HG03575 (cell line): Measurements from ENCODE around the gene ABHD16A.
"Not testable (repeated sequence)": the region's sequence is repeated elsewhere in the genome, so short reads cannot be mapped to it uniquely, and the experiment has no call there.

Experiments
- ATAC-seq: cut with Tn5 transposase; IDR thresholded peaks from one replicate; pipeline ENCODE4 v1.9.1; 2021; ENCODE audit not compliant: unreplicated experiment, insufficient number of reproducible peaks, low FRiP score; ENCODE audit errors: extremely low read depth

The ABHD16A gene

GRCh38 chr6:31717499-31718222 is 14.5 kb upstream of the ABHD16A start:
- no peak for ATAC-seq

GRCh38 chr6:31715022-31715958 is 12.2 kb upstream of the ABHD16A start, which contains the start of gene LY6G6D:
Gene LY6G6D (plus strand): TSS chr6:31715348. CDS start chr6:31715356, 8 bp downstream.
- ATAC-seq = no peak

GRCh38 chr6:31713991-31714684 is 11.0 kb upstream of the ABHD16A start:
- no peak for ATAC-seq

- no peak for ATAC-seq
Observed at GRCh38 chr6:31713465-31713864, 10.3 kb upstream of the ABHD16A start.

GRCh38 chr6:31712296-31712695 is 9.2 kb upstream of the ABHD16A start:
- ATAC-seq = no peak

GRCh38 chr6:31711233-31711632 is 8.1 kb upstream of the ABHD16A start:
- ATAC-seq = no peak

- no peak for ATAC-seq
Observed at GRCh38 chr6:31710523-31711219, 7.5 kb upstream of the ABHD16A start.

- ATAC-seq = not testable (repeated sequence)
Observed at GRCh38 chr6:31709157-31709556, 6.0 kb upstream of the ABHD16A start.

GRCh38 chr6:31708224-31708623 is 5.1 kb upstream of the ABHD16A start:
- ATAC-seq = no peak

- ATAC-seq = no peak
Observed at GRCh38 chr6:31707701-31708100, 4.6 kb upstream of the ABHD16A start.

- no peak for ATAC-seq
Observed at GRCh38 chr6:31706599-31706998, 3.5 kb upstream of the ABHD16A start, which contains the start of gene LY6G6F. Gene LY6G6F (plus strand): TSS chr6:31706866. CDS start chr6:31706907, 41 bp downstream.

GRCh38 chr6:31705931-31706330 is 2.8 kb upstream of the ABHD16A start:
- no peak for ATAC-seq

- no peak for ATAC-seq
Observed at GRCh38 chr6:31702405-31702818, 712 bp downstream of the ABHD16A start.

- ATAC-seq = no peak
Observed at GRCh38 chr6:31701666-31702404, 1.3 kb downstream of the ABHD16A start.

- no peak for ATAC-seq
Observed at GRCh38 chr6:31700740-31701401, 2.3 kb downstream of the ABHD16A start.

- ATAC-seq = no peak
Observed at GRCh38 chr6:31697555-31697954, 5.6 kb downstream of the ABHD16A start.

- ATAC-seq = no peak
Observed at GRCh38 chr6:31693535-31693934, 9.6 kb downstream of the ABHD16A start.

GRCh38 chr6:31692886-31693285 is 10.2 kb downstream of the ABHD16A start:
- no peak for ATAC-seq
